ENCODE measurements around the gene CXCR6.

GRCh38 chr3:45972534-45973402 is 29.5 kb downstream of the CXCR6 start:
- TF ChIP-seq EZH2phosphoT487 (IDR thresholded peaks at IDR 0.05; ENCODE audit: borderline replicate concordance, low read depth) (no peak), NRF1 (IDR thresholded peaks at IDR 0.05; ENCODE audit: low read depth, low read length) (no peak), SMC3 (IDR thresholded peaks at IDR 0.05; ENCODE audit: low read depth, low read length) (no peak), MAX (IDR thresholded peaks at IDR 0.05; ENCODE audit: low read depth) (no peak), POLR2AphosphoS5 (IDR thresholded peaks at IDR 0.05; ENCODE audit: low read depth, low read length) (no peak), GABPA (IDR thresholded peaks at IDR 0.05; ENCODE audit: low read depth) (no peak), TAF1 (IDR thresholded peaks at IDR 0.05; ENCODE audit: borderline replicate concordance, low read depth, low read length) (no peak), JUND (IDR thresholded peaks at IDR 0.05) (peak; percentile 42)
- TF ChIP-seq, protein P1, sequence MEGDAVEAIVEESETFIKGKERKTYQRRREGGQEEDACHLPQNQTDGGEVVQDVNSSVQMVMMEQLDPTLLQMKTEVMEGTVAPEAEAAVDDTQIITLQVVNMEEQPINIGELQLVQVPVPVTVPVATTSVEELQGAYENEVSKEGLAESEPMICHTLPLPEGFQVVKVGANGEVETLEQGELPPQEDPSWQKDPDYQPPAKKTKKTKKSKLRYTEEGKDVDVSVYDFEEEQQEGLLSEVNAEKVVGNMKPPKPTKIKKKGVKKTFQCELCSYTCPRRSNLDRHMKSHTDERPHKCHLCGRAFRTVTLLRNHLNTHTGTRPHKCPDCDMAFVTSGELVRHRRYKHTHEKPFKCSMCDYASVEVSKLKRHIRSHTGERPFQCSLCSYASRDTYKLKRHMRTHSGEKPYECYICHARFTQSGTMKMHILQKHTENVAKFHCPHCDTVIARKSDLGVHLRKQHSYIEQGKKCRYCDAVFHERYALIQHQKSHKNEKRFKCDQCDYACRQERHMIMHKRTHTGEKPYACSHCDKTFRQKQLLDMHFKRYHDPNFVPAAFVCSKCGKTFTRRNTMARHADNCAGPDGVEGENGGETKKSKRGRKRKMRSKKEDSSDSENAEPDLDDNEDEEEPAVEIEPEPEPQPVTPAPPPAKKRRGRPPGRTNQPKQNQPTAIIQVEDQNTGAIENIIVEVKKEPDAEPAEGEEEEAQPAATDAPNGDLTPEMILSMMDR (IDR thresholded peaks at IDR 0.05): no peak

Measured in SK-N-SH (cell line).